Endothelial cell of umbilical vein (primary cell): ENCODE data around the gene CYP17A1. TPM values are rescaled to one million over a fixed set of nuclear protein-coding genes. Genes with fewer than 3 reads are reported as not detected.
A peak's percentile ranks its signal among the peaks of the same experiment; 100 is the strongest.

ENCODE experiments used
- BruUV-seq: library from RNA; stranded (reverse); fragments of 400-500 nt; replicated peaks from 2 replicates; lab custom pipeline; 2021; lab: Mats Ljungman, UMichigan
- CTCF ChIA-PET: fragments of 300-600, 350-600 bp; sonication (Branson Sonifier 250); formaldehyde crosslinking; loops from one replicate; lab custom pipeline; 2021; ENCODE audit warnings: antibody characterized with exemption, inconsistent platforms; lab: Charles Lee
- POLR2A ChIA-PET: fragments of 300-600, 350-600 bp; sonication (Branson Sonifier 250); formaldehyde crosslinking; loops from one replicate; lab custom pipeline; 2021; ENCODE audit warnings: antibody characterized with exemption, inconsistent platforms; lab: Charles Lee
- DNase-seq: peaks from one replicate; pipeline ENCODE4 v3.0.0-alpha.2; 2011; ENCODE audit warnings: low read depth, low spot score
- FAIRE-seq: peaks from 2 replicates; lab custom pipeline; 2011; peaks lifted over from hg19 to GRCh38; lab: Jason Lieb, UNC
- H2AFZ ChIP-seq: 2 replicates; pipeline ENCODE4 v1.6.0; 2012; ENCODE audit warnings: low read depth, low read length, control low read depth, inconsistent platforms
- H3K27ac ChIP-seq: 2 replicates; pipeline ENCODE4 v1.5.1; 2011; ENCODE audit warnings: low read depth, mild to moderate bottlenecking, control low read depth, low read length, moderate library complexity; ENCODE audit not compliant: insufficient read depth
- H3K27me3 ChIP-seq, 2 experiments: 2 replicates each; pipeline versions ENCODE4 v1.6.0 to v1.6.1; 2011; ENCODE audit warnings: low read length in 2 of 2, mixed read lengths in 1 of 2; ENCODE audit not compliant: control insufficient read depth in 2 of 2, insufficient read depth in 2 of 2
- H3K36me3 ChIP-seq, 2 experiments: 2 replicates in 1 of 2; 3 replicates in 1 of 2; pipeline ENCODE4 v1.5.1; 2011; ENCODE audit warnings: low read length in 2 of 2, mild to moderate bottlenecking in 1 of 2, moderate library complexity in 1 of 2; ENCODE audit not compliant: control insufficient read depth in 2 of 2, insufficient read depth in 2 of 2; ENCODE audit errors: extremely low read depth in 1 of 2
- H3K4me1 ChIP-seq: 3 replicates; pipeline ENCODE4 v1.5.1; 2011; ENCODE audit warnings: mild to moderate bottlenecking, low read length; ENCODE audit not compliant: control insufficient read depth, insufficient read depth; ENCODE audit errors: extremely low read depth
- H3K4me2 ChIP-seq: 2 replicates; pipeline ENCODE4 v1.6.1; 2011; ENCODE audit warnings: low read length, control low read depth, mixed read lengths; ENCODE audit not compliant: insufficient read depth
- H3K4me3 ChIP-seq, 3 experiments: fragments of 200-600 bp in 1 of 3; sonication (generic), shearing (Covaris generic) in 1 of 3; replicated peaks in 1 of 3; 2 replicates each; pipeline ENCODE4 v1.5.1; 2011 to 2016; ENCODE audit warnings: control low read depth in 3 of 3, low read length in 3 of 3, mild to moderate bottlenecking in 2 of 3, inconsistent platforms in 1 of 3, low read depth in 1 of 3, moderate library complexity in 1 of 3; ENCODE audit not compliant: insufficient read depth in 1 of 3
- H3K79me2 ChIP-seq: 2 replicates; pipeline ENCODE4 v1.6.0; 2012; ENCODE audit warnings: low read length, inconsistent platforms; ENCODE audit not compliant: control insufficient read depth, insufficient read depth
- H3K9ac ChIP-seq: replicated peaks from 2 replicates; pipeline ENCODE3; 2011; ENCODE audit warnings: low read length, control low read depth; ENCODE audit not compliant: insufficient read depth; ENCODE audit errors: extremely low read depth
- H3K9me1 ChIP-seq: replicated peaks from 3 replicates; pipeline ENCODE4 v1.6.0; 2011; ENCODE audit warnings: mild to moderate bottlenecking, low read length; ENCODE audit not compliant: control insufficient read depth, insufficient read depth; ENCODE audit errors: extremely low read depth
- H3K9me3 ChIP-seq: replicated peaks from 2 replicates; pipeline ENCODE4 v1.5.1; 2012; ENCODE audit warnings: low read length, inconsistent platforms; ENCODE audit not compliant: control insufficient read depth, insufficient read depth
- H4K20me1 ChIP-seq: replicated peaks from 2 replicates; pipeline ENCODE3; 2011; ENCODE audit warnings: mild to moderate bottlenecking, low read length; ENCODE audit not compliant: control insufficient read depth, insufficient read depth; ENCODE audit errors: extremely low read depth
- EZH2 ChIP-seq: IDR thresholded peaks from 2 replicates; pipeline ENCODE4 v1.6.1; 2012; ENCODE audit warnings: borderline replicate concordance, low read depth, mild to moderate bottlenecking, moderate library complexity, low read length, inconsistent platforms; ENCODE audit not compliant: severe bottlenecking
- FOS ChIP-seq: IDR thresholded peaks from 2 replicates; pipeline ENCODE4 v1.6.1; 2011; ENCODE audit warnings: mild to moderate bottlenecking, low read length, moderate library complexity, borderline replicate concordance; ENCODE audit not compliant: insufficient read depth
- GATA2 ChIP-seq: IDR thresholded peaks from 2 replicates; pipeline ENCODE4 v1.7.0; 2011; ENCODE audit warnings: low read depth, mild to moderate bottlenecking, moderate library complexity, mixed read lengths, low read length; ENCODE audit not compliant: insufficient read length, insufficient read depth
- JUN ChIP-seq: IDR thresholded peaks from 2 replicates; pipeline ENCODE4 v1.6.1; 2011; ENCODE audit warnings: borderline replicate concordance, low read depth; ENCODE audit not compliant: insufficient read length, insufficient read depth
- MYC ChIP-seq: IDR thresholded peaks from one replicate; pipeline ENCODE4 v1.6.1; 2011; ENCODE audit warnings: mild to moderate bottlenecking, low read depth, low read length
- POLR2A ChIP-seq: IDR thresholded peaks from 2 replicates; pipeline ENCODE4 v1.6.1; 2012; ENCODE audit warnings: low read depth, mild to moderate bottlenecking, control low read depth, low read length
- POLR2AphosphoS5 ChIP-seq: IDR thresholded peaks from 2 replicates; pipeline ENCODE4 v1.6.1; 2012; ENCODE audit warnings: low read depth, mild to moderate bottlenecking, control low read depth, low read length, moderate library complexity; ENCODE audit not compliant: insufficient read depth
- dilution Hi-C: fragments of 300-500 bp; cut with MboI; formaldehyde crosslinking; loops from one replicate; pipeline ENCODE4 v1.15.0; 2019; ENCODE audit warnings: low sequenced_read_pairs; ENCODE audit not compliant: extremely low pct_ligation_motif_present
- intact Hi-C: fragments of 100-400 bp; cut with micrococcal nuclease; formaldehyde crosslinking; loops from one replicate; pipeline ENCODE4 v1.10.0; 2022
- polyA plus RNA-seq, 4 experiments: library from polyadenylated mRNA; depleted of rRNA in 3 of 4; stranded (reverse) in 3 of 4; unstranded in 1 of 4; fragments of >200 nt; gene quantifications; 2 replicates each; pipeline versions ENCODE4 v1.2.1 to v1.2.3, GENCODE V29; 2011 to 2012; ENCODE audit warnings: missing spikeins in 1 of 4
- total RNA-seq: library from RNA; stranded (reverse); gene quantifications from 2 replicates; pipeline ENCODE4 v1.2.3, GENCODE V29; 2021
- TF ChIP-seq, protein P1 (sequence below): IDR thresholded peaks from 2 replicates; pipeline ENCODE4 v1.6.1; 2011; ENCODE audit not compliant: insufficient read depth, insufficient read length
- TF ChIP-seq, protein P2 (sequence below), 2 donors: IDR thresholded peaks; 1 replicate in 1 of 2; 2 replicates in 1 of 2; pipeline ENCODE4 v1.5.1; 2011; ENCODE audit warnings: low read length in 2 of 2, mild to moderate bottlenecking in 2 of 2, moderate library complexity in 2 of 2, control low read depth in 1 of 2, inconsistent platforms in 1 of 2, low read depth in 1 of 2; ENCODE audit not compliant: insufficient read depth in 1 of 2; ENCODE audit errors: extremely low read depth in 1 of 2

Gene CYP17A1
- total and polyA plus RNA-seq, 2 donors (not counting 3 experiments of a cell fraction or from before 2014, with no cell fraction given) = not detected

DNA sequence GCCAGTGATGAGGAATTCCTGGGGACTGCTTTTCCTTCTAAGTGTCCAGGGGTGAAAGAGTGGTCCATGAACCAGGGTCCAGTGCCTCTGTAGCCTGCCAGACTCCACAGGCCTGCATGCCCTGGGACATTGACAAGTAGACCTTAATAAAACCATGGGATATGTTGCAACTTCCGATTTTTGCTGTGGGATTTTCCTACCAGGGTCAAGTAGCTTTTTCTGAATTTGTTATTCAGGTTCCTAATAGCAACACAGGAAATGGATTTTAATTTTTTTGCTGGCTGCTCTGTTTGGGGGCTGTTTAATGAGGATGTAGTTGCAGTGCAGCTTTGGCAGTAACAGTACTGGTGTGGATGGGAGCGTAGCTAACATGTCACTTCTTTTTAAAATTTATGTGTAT lies 51.4 kb downstream of the CYP17A1 start:
- peaks cover 16% of the 10 kb centered on the region for H3K79me2 ChIP-seq
- CTCF ChIA-PET = interaction anchor here (1.0 to 1.7 kb wide), 6 partner anchors 11 to 37 kb away, joined by 3 to 7 read pairs (median 4); no protein-coding TSS in a partner anchor
- FAIRE-seq = peak; percentile 75
- intact Hi-C loops (no loop called here), dilution Hi-C loops (no loop called here)
- H3K9me3 ChIP-seq = no peaks in the 10 kb centered on the region
- BruUV-seq = no TSS peak
- POLR2A ChIA-PET = interaction anchor here (1.0 kb wide), 1 partner anchor 10 kb away, joined by 3 read pairs; no protein-coding TSS in a partner anchor
- no peaks in the 10 kb centered on the region for H3K27me3 ChIP-seq
- peaks cover 40% of the 10 kb centered on the region for H3K4me1 ChIP-seq
- H3K9ac ChIP-seq = no peak overlapping the region
- no peak overlapping the region for H2AFZ ChIP-seq
- no peak overlapping the region for H3K27ac ChIP-seq
- peak; percentile 93 for DNase-seq
- no peak overlapping the region for H3K4me2 ChIP-seq
- H3K9me1 ChIP-seq = no peaks in the 10 kb centered on the region
- H3K4me3 ChIP-seq = no peak overlapping the region
- no peak for TF ChIP-seq MYC
- TF ChIP-seq, protein P1, sequence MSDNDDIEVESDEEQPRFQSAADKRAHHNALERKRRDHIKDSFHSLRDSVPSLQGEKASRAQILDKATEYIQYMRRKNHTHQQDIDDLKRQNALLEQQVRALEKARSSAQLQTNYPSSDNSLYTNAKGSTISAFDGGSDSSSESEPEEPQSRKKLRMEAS = no peak
- no peak for TF ChIP-seq POLR2A
- TF ChIP-seq, protein P2, sequence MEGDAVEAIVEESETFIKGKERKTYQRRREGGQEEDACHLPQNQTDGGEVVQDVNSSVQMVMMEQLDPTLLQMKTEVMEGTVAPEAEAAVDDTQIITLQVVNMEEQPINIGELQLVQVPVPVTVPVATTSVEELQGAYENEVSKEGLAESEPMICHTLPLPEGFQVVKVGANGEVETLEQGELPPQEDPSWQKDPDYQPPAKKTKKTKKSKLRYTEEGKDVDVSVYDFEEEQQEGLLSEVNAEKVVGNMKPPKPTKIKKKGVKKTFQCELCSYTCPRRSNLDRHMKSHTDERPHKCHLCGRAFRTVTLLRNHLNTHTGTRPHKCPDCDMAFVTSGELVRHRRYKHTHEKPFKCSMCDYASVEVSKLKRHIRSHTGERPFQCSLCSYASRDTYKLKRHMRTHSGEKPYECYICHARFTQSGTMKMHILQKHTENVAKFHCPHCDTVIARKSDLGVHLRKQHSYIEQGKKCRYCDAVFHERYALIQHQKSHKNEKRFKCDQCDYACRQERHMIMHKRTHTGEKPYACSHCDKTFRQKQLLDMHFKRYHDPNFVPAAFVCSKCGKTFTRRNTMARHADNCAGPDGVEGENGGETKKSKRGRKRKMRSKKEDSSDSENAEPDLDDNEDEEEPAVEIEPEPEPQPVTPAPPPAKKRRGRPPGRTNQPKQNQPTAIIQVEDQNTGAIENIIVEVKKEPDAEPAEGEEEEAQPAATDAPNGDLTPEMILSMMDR (IDR thresholded peaks at IDR 0.05; ENCODE audit: extremely low read depth in 1 of 2, insufficient read depth in 1 of 2, low read depth in 1 of 2, low read length in 2 of 2) = no peak
- no peak for TF ChIP-seq FOS
- TF ChIP-seq GATA2 = no peak
- TF ChIP-seq EZH2 = no peak
- no peak for TF ChIP-seq POLR2AphosphoS5
- TF ChIP-seq JUN = no peak
- no peaks in the 10 kb centered on the region for H3K36me3 ChIP-seq
- no peaks in the 10 kb centered on the region for H4K20me1 ChIP-seq
